ENCODE results near the gene SLC9A3. TPM values are rescaled to one million over a fixed set of nuclear protein-coding genes. Genes with fewer than 3 reads are reported as not detected.

SLC9A3 gene
- total and polyA plus RNA-seq, 2 of the 13 experiments (the other 11 are each of a cell fraction or from before 2014, with no cell fraction given) = 1.5 to 1.8 TPM

DNA sequence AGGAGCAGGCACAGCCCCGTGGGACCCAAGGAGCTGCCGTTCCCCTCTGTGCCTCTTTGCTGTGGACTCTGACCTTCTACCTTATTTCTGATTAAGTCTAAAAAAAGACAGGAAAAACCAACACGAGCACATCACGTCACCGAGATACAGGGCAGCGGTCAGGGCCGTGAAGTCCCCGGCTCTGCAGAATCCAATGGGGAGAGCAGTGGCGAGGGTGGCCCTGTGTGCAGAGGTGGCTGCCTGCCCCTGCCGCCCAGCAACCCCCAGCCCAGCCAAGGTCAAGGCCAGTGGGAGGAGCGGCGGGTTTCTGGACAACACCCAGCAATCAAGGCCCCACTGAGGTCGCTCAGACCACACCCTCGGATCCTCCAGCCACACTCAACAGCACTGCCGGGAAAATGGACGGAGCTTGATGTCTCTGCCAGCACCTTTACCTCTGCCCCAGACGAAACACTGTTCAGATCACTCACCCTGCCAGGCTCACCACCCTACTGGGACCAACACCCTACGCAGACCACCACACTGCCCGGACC, 32.7 kb upstream of the SLC9A3 start (continued):
- no peak for TF ChIP-seq ZNF496 (CRISPR knock-in tag; IDR thresholded peaks at IDR 0.05; ENCODE audit: insufficient replicate concordance)
- no peak for TF ChIP-seq ZNF570 (CRISPR knock-in tag; IDR thresholded peaks at IDR 0.05; ENCODE audit: borderline replicate concordance)
- TF ChIP-seq SIX4 (CRISPR knock-in tag; IDR thresholded peaks at IDR 0.05) = no peak
- TF ChIP-seq, protein P1, sequence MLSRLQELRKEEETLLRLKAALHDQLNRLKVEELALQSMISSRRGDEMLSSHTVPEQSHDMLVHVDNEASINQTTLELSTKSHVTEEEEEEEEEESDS (CRISPR knock-in tag; IDR thresholded peaks at IDR 0.05; ENCODE audit: borderline replicate concordance) = no peak
- TF ChIP-seq, protein P2, sequence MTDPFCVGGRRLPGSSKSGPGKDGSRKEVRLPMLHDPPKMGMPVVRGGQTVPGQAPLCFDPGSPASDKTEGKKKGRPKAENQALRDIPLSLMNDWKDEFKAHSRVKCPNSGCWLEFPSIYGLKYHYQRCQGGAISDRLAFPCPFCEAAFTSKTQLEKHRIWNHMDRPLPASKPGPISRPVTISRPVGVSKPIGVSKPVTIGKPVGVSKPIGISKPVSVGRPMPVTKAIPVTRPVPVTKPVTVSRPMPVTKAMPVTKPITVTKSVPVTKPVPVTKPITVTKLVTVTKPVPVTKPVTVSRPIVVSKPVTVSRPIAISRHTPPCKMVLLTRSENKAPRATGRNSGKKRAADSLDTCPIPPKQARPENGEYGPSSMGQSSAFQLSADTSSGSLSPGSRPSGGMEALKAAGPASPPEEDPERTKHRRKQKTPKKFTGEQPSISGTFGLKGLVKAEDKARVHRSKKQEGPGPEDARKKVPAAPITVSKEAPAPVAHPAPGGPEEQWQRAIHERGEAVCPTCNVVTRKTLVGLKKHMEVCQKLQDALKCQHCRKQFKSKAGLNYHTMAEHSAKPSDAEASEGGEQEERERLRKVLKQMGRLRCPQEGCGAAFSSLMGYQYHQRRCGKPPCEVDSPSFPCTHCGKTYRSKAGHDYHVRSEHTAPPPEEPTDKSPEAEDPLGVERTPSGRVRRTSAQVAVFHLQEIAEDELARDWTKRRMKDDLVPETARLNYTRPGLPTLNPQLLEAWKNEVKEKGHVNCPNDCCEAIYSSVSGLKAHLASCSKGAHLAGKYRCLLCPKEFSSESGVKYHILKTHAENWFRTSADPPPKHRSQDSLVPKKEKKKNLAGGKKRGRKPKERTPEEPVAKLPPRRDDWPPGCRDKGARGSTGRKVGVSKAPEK (CRISPR knock-in tag; IDR thresholded peaks at IDR 0.05; ENCODE audit: borderline replicate concordance) = no peak
- TF ChIP-seq CAMTA2 (CRISPR knock-in tag; IDR thresholded peaks at IDR 0.05; ENCODE audit: borderline replicate concordance) = no peak
- no peak for TF ChIP-seq HMG20A (CRISPR knock-in tag; IDR thresholded peaks at IDR 0.05; ENCODE audit: borderline replicate concordance)
- TF ChIP-seq ELF3 (CRISPR knock-in tag; IDR thresholded peaks at IDR 0.05) = no peak
- no peak for TF ChIP-seq KLF16 (CRISPR knock-in tag; IDR thresholded peaks at IDR 0.05)
- TF ChIP-seq MAFG (CRISPR knock-in tag; IDR thresholded peaks at IDR 0.05) = no peak
- no peak for TF ChIP-seq ZNF615 (CRISPR knock-in tag; IDR thresholded peaks at IDR 0.05; ENCODE audit: borderline replicate concordance)
- TF ChIP-seq ZNF230 (CRISPR knock-in tag; IDR thresholded peaks at IDR 0.05) = no peak
- TF ChIP-seq, protein P3, sequence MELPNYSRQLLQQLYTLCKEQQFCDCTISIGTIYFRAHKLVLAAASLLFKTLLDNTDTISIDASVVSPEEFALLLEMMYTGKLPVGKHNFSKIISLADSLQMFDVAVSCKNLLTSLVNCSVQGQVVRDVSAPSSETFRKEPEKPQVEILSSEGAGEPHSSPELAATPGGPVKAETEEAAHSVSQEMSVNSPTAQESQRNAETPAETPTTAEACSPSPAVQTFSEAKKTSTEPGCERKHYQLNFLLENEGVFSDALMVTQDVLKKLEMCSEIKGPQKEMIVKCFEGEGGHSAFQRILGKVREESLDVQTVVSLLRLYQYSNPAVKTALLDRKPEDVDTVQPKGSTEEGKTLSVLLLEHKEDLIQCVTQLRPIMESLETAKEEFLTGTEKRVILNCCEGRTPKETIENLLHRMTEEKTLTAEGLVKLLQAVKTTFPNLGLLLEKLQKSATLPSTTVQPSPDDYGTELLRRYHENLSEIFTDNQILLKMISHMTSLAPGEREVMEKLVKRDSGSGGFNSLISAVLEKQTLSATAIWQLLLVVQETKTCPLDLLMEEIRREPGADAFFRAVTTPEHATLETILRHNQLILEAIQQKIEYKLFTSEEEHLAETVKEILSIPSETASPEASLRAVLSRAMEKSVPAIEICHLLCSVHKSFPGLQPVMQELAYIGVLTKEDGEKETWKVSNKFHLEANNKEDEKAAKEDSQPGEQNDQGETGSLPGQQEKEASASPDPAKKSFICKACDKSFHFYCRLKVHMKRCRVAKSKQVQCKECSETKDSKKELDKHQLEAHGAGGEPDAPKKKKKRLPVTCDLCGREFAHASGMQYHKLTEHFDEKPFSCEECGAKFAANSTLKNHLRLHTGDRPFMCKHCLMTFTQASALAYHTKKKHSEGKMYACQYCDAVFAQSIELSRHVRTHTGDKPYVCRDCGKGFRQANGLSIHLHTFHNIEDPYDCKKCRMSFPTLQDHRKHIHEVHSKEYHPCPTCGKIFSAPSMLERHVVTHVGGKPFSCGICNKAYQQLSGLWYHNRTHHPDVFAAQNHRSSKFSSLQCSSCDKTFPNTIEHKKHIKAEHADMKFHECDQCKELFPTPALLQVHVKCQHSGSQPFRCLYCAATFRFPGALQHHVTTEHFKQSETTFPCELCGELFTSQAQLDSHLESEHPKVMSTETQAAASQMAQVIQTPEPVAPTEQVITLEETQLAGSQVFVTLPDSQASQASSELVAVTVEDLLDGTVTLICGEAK (IDR thresholded peaks at IDR 0.05) = no peak
- TF ChIP-seq, protein P3 (CRISPR knock-in tag; IDR thresholded peaks at IDR 0.05) = no peak
- no peak for TF ChIP-seq CBFB (CRISPR knock-in tag; IDR thresholded peaks at IDR 0.05)
- TF ChIP-seq ZNF75D (CRISPR knock-in tag; IDR thresholded peaks at IDR 0.05; ENCODE audit: borderline replicate concordance) = no peak
- TF ChIP-seq ZSCAN31 (CRISPR knock-in tag; IDR thresholded peaks at IDR 0.05; ENCODE audit: low read depth) = no peak
- no peak for TF ChIP-seq ZNF850 (CRISPR knock-in tag; conservative IDR thresholded peaks at IDR 0.05)
- TF ChIP-seq SRSF9 (IDR thresholded peaks at IDR 0.05; ENCODE audit: borderline replicate concordance, insufficient read depth, low read depth, low read length, poor library complexity, severe bottlenecking) = no peak

Data from HepG2 (cell line).